ENCODE results near the gene SRRM3.
"Not testable (repeated sequence)": the region's sequence is repeated elsewhere in the genome, so short reads cannot be mapped to it uniquely, and the experiment has no call there.

The SRRM3 gene

GRCh38 chr7:76201732-76202665, at the start of gene SRRM3:
TSS of gene SRRM3 (plus strand) at chr7:76201896. CDS start at chr7:76235067, 33,171 bp downstream.
- peak; percentile 52 for DNase-seq

- no peak for DNase-seq
These were observed 49.8 kb upstream of the SRRM3 start for GRCh38 chr7:76151932-76152331.

- DNase-seq = not testable (repeated sequence)
These were observed 48.0 kb upstream of the SRRM3 start for GRCh38 chr7:76153571-76154230.

GRCh38 chr7:76155938-76156337, 45.8 kb upstream of the SRRM3 start:
- DNase-seq = no peak

GRCh38 chr7:76156992-76157685, 44.6 kb upstream of the SRRM3 start:
- not testable (repeated sequence) for DNase-seq

- DNase-seq = not testable (repeated sequence)
These were observed 43.3 kb upstream of the SRRM3 start for GRCh38 chr7:76158416-76158815.

GRCh38 chr7:76162416-76163170, 39.1 kb upstream of the SRRM3 start:
- DNase-seq = not testable (repeated sequence)

GRCh38 chr7:76163812-76164211, 37.9 kb upstream of the SRRM3 start:
- DNase-seq = not testable (repeated sequence)

GRCh38 chr7:76165106-76165972, 36.4 kb upstream of the SRRM3 start:
- no peak for DNase-seq

- no peak for DNase-seq
These were observed 35.7 kb upstream of the SRRM3 start for GRCh38 chr7:76165973-76166403.

GRCh38 chr7:76166404-76167255, 35.1 kb upstream of the SRRM3 start:
- DNase-seq = peak; percentile 88

- DNase-seq = no peak
These were observed 28.0 kb upstream of the SRRM3 start for GRCh38 chr7:76173566-76174205.

GRCh38 chr7:76176951-76177350, 24.7 kb upstream of the SRRM3 start:
- not testable (repeated sequence) for DNase-seq

GRCh38 chr7:76179686-76180085, 22.0 kb upstream of the SRRM3 start:
- no peak for DNase-seq

- DNase-seq = no peak
These were observed 19.3 kb upstream of the SRRM3 start for GRCh38 chr7:76182225-76182960.

GRCh38 chr7:76185187-76185896, 16.4 kb upstream of the SRRM3 start:
- peak; percentile 32 for DNase-seq

- no peak for DNase-seq
These were observed 14.4 kb upstream of the SRRM3 start for GRCh38 chr7:76187272-76187671.

- DNase-seq = no peak
These were observed 12.4 kb upstream of the SRRM3 start for GRCh38 chr7:76189276-76189675.
